Lung (tissue), 12 donors: Measurements from ENCODE around the gene DISC1. TPM values are rescaled to one million over a fixed set of nuclear protein-coding genes. Genes with fewer than 3 reads are reported as not detected.

ENCODE experiments used
- ATAC-seq: fragments of 200-7000 bp; cut with Tn5 transposase; one replicate; pipeline ENCODE4 v1.9.1; 2020; ENCODE audit warnings: moderate number of reproducible peaks; ENCODE audit not compliant: insufficient read depth, low FRiP score
- DNase-seq, 3 donors: peaks; one replicate each; pipeline ENCODE4 v3.0.0-alpha.2; 2013 to 2017
- H3K27ac ChIP-seq, 2 donors: one replicate each; pipeline ENCODE4 v1.5.1; 2013; ENCODE audit warnings: mild to moderate bottlenecking in 2 of 2, moderate library complexity in 2 of 2, control low read depth in 1 of 2, inconsistent platforms in 1 of 2, low read depth in 1 of 2, low read length in 1 of 2
- H3K27me3 ChIP-seq, 3 donors: one replicate each; pipeline ENCODE4 v1.5.1; 2013; ENCODE audit warnings: low read length in 2 of 3; ENCODE audit not compliant: control insufficient read depth in 3 of 3, insufficient read depth in 3 of 3
- H3K36me3 ChIP-seq, 4 donors: one replicate each; pipeline ENCODE4 v1.5.1; 2013; ENCODE audit warnings: low read length in 4 of 4, mild to moderate bottlenecking in 1 of 4, moderate library complexity in 1 of 4; ENCODE audit not compliant: control insufficient read depth in 4 of 4, insufficient read depth in 4 of 4
- H3K4me1 ChIP-seq, 5 donors: one replicate each; pipeline ENCODE4 v1.5.1; 2013; ENCODE audit warnings: low read length in 5 of 5, mild to moderate bottlenecking in 2 of 5, moderate library complexity in 1 of 5; ENCODE audit not compliant: control insufficient read depth in 5 of 5, insufficient read depth in 5 of 5
- H3K4me3 ChIP-seq: one replicate; pipeline ENCODE4 v1.5.1; 2013; ENCODE audit warnings: mild to moderate bottlenecking, control low read depth, moderate library complexity
- H3K9ac ChIP-seq, 2 donors: one replicate each; pipeline ENCODE4 v1.5.1; 2013; ENCODE audit warnings: low read length in 2 of 2, control low read depth in 1 of 2; ENCODE audit not compliant: insufficient read depth in 1 of 2
- H3K9me3 ChIP-seq, 4 donors: one replicate each; pipeline ENCODE4 v1.5.1; 2013; ENCODE audit warnings: low read length in 3 of 4, mild to moderate bottlenecking in 1 of 4, moderate library complexity in 1 of 4; ENCODE audit not compliant: control insufficient read depth in 4 of 4, insufficient read depth in 3 of 4
- CTCF ChIP-seq: IDR thresholded peaks from 2 replicates; pipeline ENCODE4 v1.5.1; 2012; ENCODE audit warnings: mild to moderate bottlenecking; ENCODE audit errors: control extremely low read depth, extremely low read depth
- WGBS, 2 donors: extraction: QIAGEN DNeasy Blood & Tissue Kit; methylation state at CpG; one replicate each; pipeline ENCODE4 v1.1.7; 2013; 5-methylcytosine and 5-hydroxymethylcytosine counted together
- polyA plus RNA-seq, 2 donors: library from polyadenylated mRNA; stranded (reverse); fragments of 200-250 nt; gene quantifications; one replicate each; pipeline ENCODE4 v1.2.1, GENCODE V29; 2013
- total RNA-seq, 2 donors: library from RNA; depleted of rRNA in 1 of 2; stranded (reverse); fragments of >200 nt in 1 of 2; gene quantifications; one replicate each; pipeline ENCODE4 v1.2.1, GENCODE V29; 2014 to 2021
- donor health status: control.
- donor health status: control.
- donor health status: Bipolar disorder and iron deficiency.
- donor health status: healthy.
- donor health status: DM: yes; HTN: yes; CAD: no.

DISC1 gene
- total and polyA plus RNA-seq, 4 donors: 0.98 to 32.9 (median 6.1) TPM

GRCh38 chr1:231913493-231913892 lies 286.9 kb downstream of the DISC1 start:
- WGBS, 2 donors: 64 to 79% methylated on average over 7 of the region's 7 CpGs
- Histone ChIP-seq H3K27me3 (no peaks in the 10 kb centered on the region), H3K9ac (no peak overlapping the region), H3K4me1 (no peaks in the 10 kb centered on the region), H3K9me3 (peaks cover 0 to 5% (median 0%) of the 10 kb centered on the region in 4 donors), H3K27ac (no peak overlapping the region), H3K36me3 (no peaks in the 10 kb centered on the region), H3K4me3 (no peak overlapping the region)
- DNase-seq: no peak
- ATAC-seq: no peak
- no peak for TF ChIP-seq CTCF

GRCh38 chr1:231918239-231919015 lies 291.8 kb downstream of the DISC1 start:
- H3K27ac ChIP-seq: no peak overlapping the region
- 34 to 57% methylated on average over 6 of the region's 6 CpGs for WGBS, 2 donors
- DNase-seq: no peak
- no peaks in the 10 kb centered on the region for H3K36me3 ChIP-seq
- H3K9me3 ChIP-seq: peaks cover 0 to 2% (median 0%) of the 10 kb centered on the region in 4 donors
- H3K9ac ChIP-seq: no peak overlapping the region
- peaks cover 0 to 13% (median 0%) of the 10 kb centered on the region in 5 donors for H3K4me1 ChIP-seq
- no peak for TF ChIP-seq CTCF
- no peak for ATAC-seq
- H3K27me3 ChIP-seq: no peaks in the 10 kb centered on the region
- H3K4me3 ChIP-seq: no peak overlapping the region

GRCh38 chr1:231919239-231919885 lies 292.8 kb downstream of the DISC1 start:
- ATAC-seq (no peak), DNase-seq (peak in 1 of 3 donors; percentile 29)
- WGBS, 2 donors: 49 to 75% methylated on average over 4 of the region's 4 CpGs
- Histone ChIP-seq H3K36me3 (no peaks in the 10 kb centered on the region), H3K4me1 (peaks cover 0 to 16% (median 0%) of the 10 kb centered on the region in 5 donors), H3K4me3 (no peak overlapping the region), H3K9ac (no peak overlapping the region), H3K9me3 (peaks cover 0 to 2% (median 0%) of the 10 kb centered on the region in 4 donors), H3K27me3 (no peaks in the 10 kb centered on the region), H3K27ac (peak overlapping the region in 1 of 2 donors; percentile 56)
- TF ChIP-seq CTCF: no peak
